ENCODE data around the gene BICRA.

Gene BICRA

GRCh38 chr19:47698631-47699359 lies 89.9 kb downstream of the BICRA start:
- in situ Hi-C loops (cut with HindIII; ENCODE audit: low sequenced_read_pairs): no loop called here
- no peak overlapping the region for H3K4me3 ChIP-seq (ENCODE audit: low read depth, low read length)
- no peak for TF ChIP-seq CTCF (IDR thresholded peaks at IDR 0.05; ENCODE audit: low read depth, low read length, missing control alignments)
- no peak for DNase-seq (ENCODE audit: low read depth)

GRCh38 chr19:47699360-47699917 lies 90.5 kb downstream of the BICRA start:
- TF ChIP-seq CTCF (IDR thresholded peaks at IDR 0.05; ENCODE audit: low read depth, low read length, missing control alignments): peak; percentile 82
- DNase-seq (ENCODE audit: low read depth): no peak
- no peak overlapping the region for H3K4me3 ChIP-seq (ENCODE audit: low read depth, low read length)
- in situ Hi-C loops (cut with HindIII; ENCODE audit: low sequenced_read_pairs): no loop called here

DNA sequence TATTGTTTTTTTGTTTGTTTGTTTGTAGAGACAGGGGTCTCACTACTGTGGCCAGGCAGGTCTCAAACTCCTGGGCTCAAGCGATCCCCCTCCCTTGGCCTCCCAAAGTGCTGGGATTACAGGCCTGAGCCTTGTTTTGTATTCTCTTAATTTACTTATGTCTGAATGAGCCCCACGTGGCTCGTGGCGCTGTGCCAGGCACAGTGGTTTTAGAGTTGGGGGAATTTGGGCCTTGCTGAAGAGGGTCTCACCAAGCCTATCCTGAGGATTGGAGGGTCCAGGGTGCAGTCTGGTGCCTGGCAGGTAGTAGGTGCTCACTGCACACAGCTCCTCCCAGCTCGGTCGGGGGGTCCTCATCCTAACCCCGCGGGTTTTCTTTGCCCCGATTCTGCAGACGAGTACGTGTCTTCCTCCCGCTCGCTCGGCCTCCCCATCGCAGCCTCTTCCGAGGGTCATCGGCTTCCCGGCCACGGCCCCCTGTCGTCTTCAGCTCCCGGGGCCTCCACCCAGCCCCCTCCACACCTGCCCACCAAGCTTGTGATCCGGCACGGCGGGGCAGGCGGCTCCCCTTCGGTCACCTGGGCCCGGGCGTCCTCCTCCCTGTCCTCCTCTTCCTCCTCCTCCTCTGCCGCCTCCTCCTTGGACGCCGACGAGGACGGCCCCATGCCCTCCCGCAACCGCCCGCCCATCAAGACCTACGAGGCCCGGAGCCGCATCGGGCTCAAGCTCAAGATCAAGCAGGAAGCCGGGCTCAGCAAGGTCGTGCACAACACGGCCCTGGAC lies 92.2 kb downstream of the BICRA start:
- no peak for DNase-seq (ENCODE audit: low read depth)
- TF ChIP-seq CTCF (IDR thresholded peaks at IDR 0.05; ENCODE audit: low read depth, low read length, missing control alignments): no peak
- in situ Hi-C loops (cut with HindIII; ENCODE audit: low sequenced_read_pairs): no loop called here
- no peak overlapping the region for H3K4me3 ChIP-seq (ENCODE audit: low read depth, low read length)

DNA sequence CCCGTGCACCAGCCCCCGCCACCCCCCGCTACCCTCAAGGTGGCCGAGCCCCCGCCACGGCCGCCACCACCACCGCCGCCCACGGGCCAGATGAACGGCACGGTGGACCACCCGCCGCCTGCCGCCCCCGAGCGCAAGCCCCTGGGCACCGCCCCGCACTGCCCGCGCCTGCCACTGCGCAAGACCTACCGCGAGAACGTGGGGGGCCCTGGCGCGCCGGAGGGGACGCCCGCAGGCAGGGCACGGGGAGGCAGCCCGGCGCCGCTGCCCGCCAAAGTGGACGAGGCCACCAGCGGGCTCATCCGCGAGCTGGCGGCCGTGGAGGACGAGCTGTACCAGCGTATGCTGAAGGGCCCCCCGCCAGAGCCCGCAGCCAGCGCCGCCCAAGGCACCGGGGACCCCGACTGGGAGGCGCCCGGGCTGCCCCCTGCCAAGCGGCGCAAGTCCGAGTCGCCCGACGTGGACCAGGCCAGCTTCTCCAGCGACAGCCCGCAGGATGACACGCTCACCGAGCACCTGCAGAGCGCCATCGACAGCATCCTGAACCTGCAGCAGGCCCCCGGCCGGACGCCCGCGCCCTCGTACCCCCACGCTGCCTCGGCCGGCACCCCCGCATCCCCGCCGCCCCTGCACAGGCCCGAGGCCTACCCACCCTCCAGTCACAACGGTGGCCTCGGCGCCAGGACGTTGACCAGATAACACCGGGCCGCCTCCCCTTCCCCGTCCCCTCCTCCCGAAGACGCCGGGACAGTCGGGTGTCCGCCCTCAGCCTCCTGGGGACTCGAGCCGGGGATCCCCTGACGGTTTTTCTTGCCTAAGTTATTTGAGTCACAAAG lies 93.0 kb downstream of the BICRA start:
- no peak overlapping the region for H3K4me3 ChIP-seq (ENCODE audit: low read depth, low read length)
- no peak for TF ChIP-seq CTCF (IDR thresholded peaks at IDR 0.05; ENCODE audit: low read depth, low read length, missing control alignments)
- in situ Hi-C loops (cut with HindIII; ENCODE audit: low sequenced_read_pairs): no loop called here
- no peak for DNase-seq (ENCODE audit: low read depth)

DNA sequence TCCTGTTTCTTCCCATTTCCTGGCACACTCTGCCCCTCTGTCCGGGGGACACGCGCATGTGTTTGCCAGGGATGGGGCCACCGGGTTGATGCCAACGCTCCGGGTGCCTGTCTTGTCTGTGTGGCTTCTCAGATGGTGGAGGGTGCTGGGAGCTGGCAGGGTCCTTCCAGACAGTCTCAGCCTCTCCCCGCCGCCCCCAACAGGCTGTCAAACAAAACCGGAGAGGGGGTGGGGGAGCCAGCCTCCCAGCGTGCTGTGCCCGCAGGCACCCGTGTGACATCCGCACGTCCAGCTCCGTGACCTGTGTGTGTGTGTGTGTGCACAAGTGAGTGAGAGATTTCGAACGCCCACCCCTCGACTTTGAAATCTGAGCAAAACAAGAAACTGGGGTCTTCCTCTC lies 93.7 kb downstream of the BICRA start:
- in situ Hi-C loops (cut with HindIII; ENCODE audit: low sequenced_read_pairs): no loop called here
- no peak for DNase-seq (ENCODE audit: low read depth)
- TF ChIP-seq CTCF (IDR thresholded peaks at IDR 0.05; ENCODE audit: low read depth, low read length, missing control alignments): no peak
- no peak overlapping the region for H3K4me3 ChIP-seq (ENCODE audit: low read depth, low read length)

GRCh38 chr19:47703301-47703700 lies 94.4 kb downstream of the BICRA start:
- no peak for TF ChIP-seq CTCF (IDR thresholded peaks at IDR 0.05; ENCODE audit: low read depth, low read length, missing control alignments)
- in situ Hi-C loops (cut with HindIII; ENCODE audit: low sequenced_read_pairs): no loop called here
- DNase-seq (ENCODE audit: low read depth): no peak
- H3K4me3 ChIP-seq (ENCODE audit: low read depth, low read length): no peak overlapping the region
